ENCODE measurements around the gene SLC30A5.

The SLC30A5 gene

GRCh38 chr5:69167929-69168328, 74.1 kb downstream of the SLC30A5 start:
- DNase-seq = no peak

GRCh38 chr5:69170495-69170894, 76.7 kb downstream of the SLC30A5 start:
- no peak for DNase-seq

- no peak for DNase-seq
These were observed 77.2 kb downstream of the SLC30A5 start for GRCh38 chr5:69170969-69171368.
